GM12878 (cell line): ENCODE measurements around the gene SCAMP1. TPM values are rescaled to one million over a fixed set of nuclear protein-coding genes. Genes with fewer than 3 reads are reported as not detected.

Experiments
- ATAC-seq: fragments of 200-7000 bp; cut with Tn5 transposase; 3 replicates; pipeline ENCODE4 v1.9.1; 2020; ENCODE audit warnings: mild to moderate bottlenecking, moderate library complexity
- BruUV-seq: library from RNA; stranded (reverse); fragments of 400-500 nt; replicated peaks from 2 replicates; lab custom pipeline; 2021; lab: Mats Ljungman, UMichigan
- CTCF ChIA-PET: fragments of 300-600 bp; sonication (Branson Sonifier 250); formaldehyde crosslinking; extraction: SDS; loops from one replicate; lab custom pipeline; 2021; ENCODE audit warnings: inconsistent platforms; lab: Yijun Ruan, JAX
- POLR2A ChIA-PET: fragments of 350-600 bp; formaldehyde crosslinking; extraction: SDS; loops from one replicate; lab custom pipeline; 2021; ENCODE audit warnings: inconsistent platforms; lab: Charles Lee
- RAD21 ChIA-PET: fragments of 300-600 bp; sonication (Branson Sonifier 250); formaldehyde crosslinking; loops from one replicate; lab custom pipeline; 2023; ENCODE audit warnings: antibody characterized with exemption; ENCODE audit not compliant: unreplicated experiment; lab: Charles Lee
- SMC1A ChIA-PET: fragments of 300-600 bp; sonication (Branson Sonifier 250); formaldehyde crosslinking; loops from one replicate; lab custom pipeline; 2023; ENCODE audit not compliant: unreplicated experiment, uncharacterized antibody; lab: Charles Lee
- DNase-seq: peaks from one replicate; pipeline ENCODE4 v3.0.0-alpha.2; 2011; ENCODE audit warnings: low read depth, low spot score
- FAIRE-seq: peaks from 3 replicates; lab custom pipeline; 2011; peaks lifted over from hg19 to GRCh38; lab: Jason Lieb, UNC
- H2AFZ ChIP-seq: 2 replicates; pipeline ENCODE4 v1.6.0; 2011; ENCODE audit warnings: low read depth, low read length, control low read depth; ENCODE audit not compliant: control insufficient read depth
- H3K27ac ChIP-seq: 2 replicates; pipeline ENCODE4 v1.5.1; 2011; ENCODE audit warnings: control low read depth; ENCODE audit not compliant: control insufficient read depth, insufficient read depth
- H3K27me3 ChIP-seq, 2 experiments: replicated peaks in 1 of 2; 2 replicates each; pipeline versions ENCODE4 v1.6.0 to v1.6.1; 2011; ENCODE audit warnings: low read length in 1 of 2; ENCODE audit not compliant: control insufficient read depth in 2 of 2, insufficient read depth in 2 of 2
- H3K36me3 ChIP-seq, 2 experiments: 2 replicates each; pipeline ENCODE4 v1.5.1; 2011; ENCODE audit warnings: low read length in 1 of 2; ENCODE audit not compliant: control insufficient read depth in 2 of 2, insufficient read depth in 2 of 2
- H3K4me1 ChIP-seq: 2 replicates; pipeline ENCODE4 v1.6.1; 2011; ENCODE audit warnings: mild to moderate bottlenecking, low read length, moderate library complexity, mixed read lengths; ENCODE audit not compliant: control insufficient read depth, insufficient read depth
- H3K4me2 ChIP-seq: 2 replicates; pipeline ENCODE4 v1.6.0; 2011; ENCODE audit warnings: control low read depth; ENCODE audit not compliant: control insufficient read depth, insufficient read depth
- H3K4me3 ChIP-seq: fragments of 200-600 bp; sonication (generic); 2 replicates; pipeline ENCODE4 v1.5.1; 2016
- H3K79me2 ChIP-seq: 2 replicates; pipeline ENCODE4 v1.6.0; 2011; ENCODE audit warnings: low read length; ENCODE audit not compliant: control insufficient read depth, insufficient read depth
- H3K9ac ChIP-seq: 2 replicates; pipeline ENCODE4 v1.8.0; 2011; ENCODE audit warnings: low read length, control low read depth, mixed read lengths; ENCODE audit not compliant: control insufficient read depth, insufficient read depth
- H3K9me3 ChIP-seq: replicated peaks from 3 replicates; pipeline ENCODE4 v1.5.1; 2011; ENCODE audit warnings: mild to moderate bottlenecking, low read length; ENCODE audit not compliant: control insufficient read depth, insufficient read depth
- H4K20me1 ChIP-seq: 2 replicates; pipeline ENCODE4 v1.6.0; 2011; ENCODE audit not compliant: control insufficient read depth, insufficient read depth
- DPF2 ChIP-seq: fragments of 450-650 bp; IDR thresholded peaks from 2 replicates; pipeline ENCODE4 v1.6.1; 2017; ENCODE audit warnings: mild to moderate bottlenecking
- E2F8 ChIP-seq: fragments of 450-650 bp; IDR thresholded peaks from 2 replicates; pipeline ENCODE4 v1.6.1; 2018; ENCODE audit warnings: mild to moderate bottlenecking, low read depth, moderate library complexity; ENCODE audit not compliant: partially characterized antibody
- ETV6 ChIP-seq, 2 experiments: fragments of 450-650 bp in 1 of 2; IDR thresholded peaks in 1 of 2; conservative IDR thresholded peaks in 1 of 2; 2 replicates each; pipeline ENCODE4 v1.6.1; 2014; ENCODE audit warnings: antibody characterized with exemption in 1 of 2, borderline replicate concordance in 1 of 2, low read depth in 1 of 2, mild to moderate bottlenecking in 1 of 2, moderate library complexity in 1 of 2
- GABPA ChIP-seq: IDR thresholded peaks from 2 replicates; pipeline ENCODE4 v1.6.1; 2014; ENCODE audit warnings: antibody characterized with exemption, low read depth, mild to moderate bottlenecking, inconsistent platforms
- MLLT1 ChIP-seq: fragments of 450-650 bp; IDR thresholded peaks from 2 replicates; pipeline ENCODE4 v1.6.1; 2016; ENCODE audit warnings: mild to moderate bottlenecking
- MXI1 ChIP-seq: fragments of 150-350 bp; IDR thresholded peaks from 2 replicates; pipeline ENCODE4 v1.6.1; 2011; ENCODE audit warnings: low read depth, mild to moderate bottlenecking, inconsistent platforms, low read length, improper control_type of control experiment
- MYB ChIP-seq: fragments of 150-350 bp; IDR thresholded peaks from 2 replicates; pipeline ENCODE4 v1.6.1; 2014; ENCODE audit warnings: mild to moderate bottlenecking, low read depth, low read length, borderline replicate concordance
- MYC ChIP-seq: IDR thresholded peaks from 2 replicates; pipeline ENCODE4 v1.6.1; 2011; ENCODE audit warnings: mild to moderate bottlenecking, low read length, moderate library complexity, inconsistent platforms; ENCODE audit not compliant: insufficient read depth, insufficient replicate concordance, insufficient read length, severe bottlenecking
- PML ChIP-seq: IDR thresholded peaks from 2 replicates; pipeline ENCODE4 v1.6.1; 2012; ENCODE audit warnings: low read length, inconsistent platforms
- SIN3A ChIP-seq: IDR thresholded peaks from 2 replicates; pipeline ENCODE4 v1.6.1; 2012; ENCODE audit warnings: low read depth, low read length, improper control_type of control experiment
- SMAD1 ChIP-seq: fragments of 450-650 bp; IDR thresholded peaks from 2 replicates; pipeline ENCODE4 v1.6.1; 2018; ENCODE audit warnings: mild to moderate bottlenecking, low read depth; ENCODE audit not compliant: partially characterized antibody
- SP1 ChIP-seq: IDR thresholded peaks from one replicate; pipeline ENCODE4 v1.6.1; 2011; ENCODE audit warnings: low read depth, low read length
- TAF1 ChIP-seq: IDR thresholded peaks from 2 replicates; pipeline ENCODE4 v1.6.1; 2011; ENCODE audit warnings: mild to moderate bottlenecking, low read depth, low read length, borderline replicate concordance
- TCF12 ChIP-seq: IDR thresholded peaks from 2 replicates; pipeline ENCODE4 v1.6.1; 2011; ENCODE audit warnings: low read depth, mild to moderate bottlenecking, low read length
- ZBED1 ChIP-seq: IDR thresholded peaks from 2 replicates; pipeline ENCODE4 v1.6.1; 2016; ENCODE audit warnings: borderline replicate concordance
- ZBTB11 ChIP-seq: fragments of 450-650 bp; formaldehyde crosslinking; IDR thresholded peaks from 2 replicates; pipeline ENCODE4 v1.5.0; 2022; ENCODE audit warnings: mild to moderate bottlenecking, missing genetic modification characterization
- ZNF622 ChIP-seq: fragments of 450-650 bp; IDR thresholded peaks from 2 replicates; pipeline ENCODE4 v1.6.1; 2017; ENCODE audit warnings: mild to moderate bottlenecking, inconsistent platforms
- WGBS: methylation state at CpG from one replicate; pipeline ENCODE4 v1.1.6; 2016; ENCODE audit warnings: low lambda C conversion rate; ENCODE audit not compliant: insufficient replicate concordance, insufficient coverage; ENCODE audit errors: missing lambda C conversion rate; 5-methylcytosine and 5-hydroxymethylcytosine counted together
- in situ Hi-C: fragments of 300-500 bp; cut with MboI; formaldehyde crosslinking; loops from 9 replicates; pipeline ENCODE4 v1.14.3; 2018; ENCODE audit warnings: mixed read lengths
- intact Hi-C: fragments of 100-400 bp; cut with micrococcal nuclease; formaldehyde crosslinking; loops from one replicate; pipeline ENCODE4 v1.14.2; 2022; ENCODE audit not compliant: unreplicated experiment
- polyA plus RNA-seq, 11 experiments: library from polyadenylated mRNA; depleted of rRNA in 4 of 11; unstranded in 6 of 11; stranded (reverse) in 5 of 11; fragments of >200 nt; fragmentation: Nextera tagmentation in 4 of 11; fragmentation: Illumina TruSeq in 1 of 11; extraction: Ambion mirVana in 4 of 11; extraction: Trizol in 1 of 11; gene quantifications; 1 replicate in 1 of 11; 2 replicates in 10 of 11; pipeline versions ENCODE4 v1.2.1 to v1.2.3, GENCODE V29; 2011 to 2016; ENCODE audit warnings: inconsistent platforms in 2 of 11, missing spikeins in 2 of 11, low read depth in 1 of 11
- total RNA-seq, 4 experiments: library from RNA; depleted of rRNA in 3 of 4; stranded (reverse); fragments of >200 nt in 3 of 4; fragmentation: Illumina TruSeq in 1 of 4; extraction: Trizol in 1 of 4; gene quantifications; 2 replicates each; pipeline versions ENCODE4 v1.2.1 to v1.2.3, GENCODE V29; 2013 to 2021

SCAMP1 gene
- total and polyA plus RNA-seq, 10 of the 15 experiments (the other 5 are each of a cell fraction or from before 2014, with no cell fraction given): 6.4 to 27.9 (median 20.0) TPM

GRCh38 chr5:78475370-78475769 lies 115.0 kb downstream of the SCAMP1 start:
- no TSS peak for BruUV-seq
- Histone ChIP-seq H3K4me1 (no peaks in the 10 kb centered on the region), H3K27me3 (no peaks in the 10 kb centered on the region), H3K36me3 (no peaks in the 10 kb centered on the region; a peak in 1 of 4 replicates), H3K4me2 (no peak overlapping the region), H3K27ac (no peak overlapping the region), H3K79me2 (no peaks in the 10 kb centered on the region), H3K9ac (no peak overlapping the region), H3K9me3 (no peaks in the 10 kb centered on the region), H3K4me3 (no peak overlapping the region), H4K20me1 (no peaks in the 10 kb centered on the region), H2AFZ (no peak overlapping the region)
- DNase-seq (no peak), ATAC-seq (no peak), FAIRE-seq (no peak)
- ChIA-PET RAD21 (interaction anchor here (1.2 kb wide), 1 partner anchor 155 kb away, joined by 3 read pairs; no protein-coding TSS in a partner anchor), POLR2A (no interaction called here), CTCF (interaction anchor here (1.4 to 2.8 kb wide), 3 partner anchors 8 to 490 kb away, joined by 4 to 7 read pairs (median 5); no protein-coding TSS in a partner anchor), SMC1A (interaction anchor here (1.0 to 3.7 kb wide), 2 partner anchors 8 kb away, joined by 3 to 14 read pairs; no protein-coding TSS in a partner anchor)
- in situ Hi-C loops (no loop called here), intact Hi-C loops (loop anchor here (10.0 kb wide), 1 partner anchor 659 kb away; no protein-coding TSS in a partner anchor)
- WGBS: 96% methylated on average over 3 of the region's 3 CpGs
- TF ChIP-seq SIN3A: no peak
- no peak for TF ChIP-seq TCF12
- TF ChIP-seq MYC: no peak
- TF ChIP-seq PML: no peak
- no peak for TF ChIP-seq DPF2
- no peak for TF ChIP-seq MLLT1
- no peak for TF ChIP-seq ZNF622
- TF ChIP-seq MXI1: no peak
- TF ChIP-seq SMAD1: no peak
- no peak for TF ChIP-seq SP1
- no peak for TF ChIP-seq TAF1
- no peak for TF ChIP-seq MYB
- TF ChIP-seq E2F8: no peak
- no peak for TF ChIP-seq ZBED1
- no peak for TF ChIP-seq ETV6 (conservative IDR thresholded peaks at IDR 0.05 in 1 of 2, IDR thresholded peaks at IDR 0.05 in 1 of 2; ENCODE audit: borderline replicate concordance in 1 of 2, low read depth in 1 of 2)
- no peak for TF ChIP-seq GABPA
- TF ChIP-seq ZBTB11 (CRISPR knock-in tag): no peak
